Esophagus muscularis mucosa (tissue), 4 donors: ENCODE data around the gene HERC4. TPM values are rescaled to one million over a fixed set of nuclear protein-coding genes. Genes with fewer than 3 reads are reported as not detected.

Experiments used
- DNase-seq: peaks from one replicate; pipeline ENCODE4 v3.0.0-alpha.2; 2017; ENCODE audit errors: extremely low spot score
- H3K27ac ChIP-seq, 4 donors: fragments of 200-600 bp; sonication (generic); replicated peaks in 1 of 4; 1 replicate in 3 of 4; 2 replicates in 1 of 4; pipeline ENCODE4 v1.5.1; 2016 to 2019; ENCODE audit warnings: mild to moderate bottlenecking in 1 of 4
- H3K27me3 ChIP-seq, 4 donors: fragments of 200-600 bp; sonication (generic); one replicate each; pipeline versions ENCODE4 v1.5.1 to v1.6.0; 2016 to 2019
- H3K36me3 ChIP-seq, 4 donors: fragments of 200-600 bp; sonication (generic); one replicate each; pipeline ENCODE4 v1.5.1; 2016 to 2019
- H3K4me1 ChIP-seq, 4 donors: fragments of 200-600 bp; sonication (generic); one replicate each; pipeline ENCODE4 v1.5.1; 2016 to 2019
- H3K4me3 ChIP-seq, 4 donors: fragments of 200-600 bp; sonication (generic); 1 replicate in 2 of 4; 2 replicates in 2 of 4; pipeline ENCODE4 v1.5.1; 2016 to 2019; ENCODE audit warnings: mild to moderate bottlenecking in 4 of 4, moderate library complexity in 1 of 4
- H3K9me3 ChIP-seq, 4 donors: fragments of 200-600 bp; sonication (generic); 1 replicate in 3 of 4; 2 replicates in 1 of 4; pipeline ENCODE4 v1.5.1; 2016 to 2019
- EP300 ChIP-seq: sonication (generic); formaldehyde crosslinking; IDR thresholded peaks from one replicate; pipeline ENCODE4 v1.6.1; 2017; ENCODE audit warnings: antibody characterized with exemption
- POLR2A ChIP-seq: fragments of 450-650 bp; IDR thresholded peaks from one replicate; pipeline ENCODE4 v1.6.1; 2017; ENCODE audit warnings: antibody characterized with exemption, moderate library complexity, mild to moderate bottlenecking, low read depth
- POLR2AphosphoS5 ChIP-seq, 2 donors: sonication (generic); formaldehyde crosslinking; IDR thresholded peaks; one replicate each; pipeline ENCODE4 v1.6.1; 2017; ENCODE audit warnings: antibody characterized with exemption in 2 of 2
- whole genome bisulfite sequencing: methylation state at CpG from one replicate; pipeline ENCODE4 v1.1.5; 2018; 5-methylcytosine and 5-hydroxymethylcytosine counted together
- intact Hi-C: fragments of 100-400 bp; cut with DNase I; formaldehyde crosslinking; loops from one replicate; pipeline ENCODE4 v1.15.1; 2023
- total RNA-seq, 4 donors: library from RNA; depleted of rRNA; stranded (reverse); fragments of >200 nt; gene quantifications; one replicate each; pipeline versions ENCODE4 v1.1.0 to v1.2.1, GENCODE V29; 2016
- TF ChIP-seq, protein P1 (sequence below), 3 experiments: fragments of 200-600 bp in 2 of 3; fragments of 450-650 bp in 1 of 3; sonication (generic) in 2 of 3; IDR thresholded peaks; one replicate each; pipeline ENCODE4 v1.5.1; 2017 to 2019; ENCODE audit warnings: antibody characterized with exemption in 3 of 3, mild to moderate bottlenecking in 2 of 3, moderate library complexity in 1 of 3

HERC4 gene
- total RNA-seq, 4 donors from 2014 or later = 24.9 to 42.4 (median 30.1) TPM

DNA sequence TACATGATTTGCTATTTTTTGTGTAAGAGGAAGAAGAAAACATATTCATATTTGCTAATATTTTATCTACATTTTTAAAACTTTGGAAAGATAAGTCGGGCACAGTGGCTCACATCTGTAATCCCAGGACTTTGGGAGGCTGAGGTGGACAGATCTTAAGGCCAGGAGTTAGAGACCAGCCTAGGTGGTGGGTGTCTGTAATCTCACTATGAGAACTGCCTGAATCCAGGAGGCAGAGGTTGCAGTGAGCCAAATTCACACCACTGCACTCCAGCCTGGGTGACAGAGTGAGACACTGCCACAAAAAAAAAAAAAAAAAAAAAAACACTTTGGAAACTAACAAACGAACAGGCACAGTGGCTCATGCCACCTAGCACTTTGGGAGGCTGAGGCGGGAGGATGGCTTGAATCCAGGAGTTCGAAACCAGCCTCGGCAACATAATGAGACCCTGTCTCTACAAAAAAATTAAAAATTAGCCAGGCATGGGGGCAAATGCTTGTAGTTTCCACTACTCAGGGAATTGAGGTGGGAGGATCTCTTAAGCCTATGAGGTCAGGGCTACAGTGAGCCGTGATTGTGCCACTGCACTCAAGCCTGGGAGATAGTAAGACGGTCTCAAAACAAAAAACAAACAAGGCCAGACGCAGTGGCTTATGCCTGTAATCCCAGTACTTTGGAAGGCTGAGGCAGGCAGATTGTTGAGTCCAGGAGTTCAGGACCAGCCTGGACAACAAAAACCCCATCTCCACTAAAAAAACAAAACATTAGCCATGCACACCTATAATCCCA, 25.6 kb downstream of the HERC4 start:
- intact Hi-C loops = no loop called here
- Histone ChIP-seq H3K27me3 (no peaks in the 10 kb centered on the region), H3K4me3 (no peak overlapping the region), H3K27ac (no peak overlapping the region), H3K9me3 (no peaks in the 10 kb centered on the region), H3K4me1 (peaks cover 0 to 4% (median 0%) of the 10 kb centered on the region in 4 donors), H3K36me3 (no peaks in the 10 kb centered on the region)
- 90% methylated on average over 8 of the region's 8 CpGs for WGBS
- no peak for DNase-seq
- TF ChIP-seq EP300 = no peak
- TF ChIP-seq, protein P1, sequence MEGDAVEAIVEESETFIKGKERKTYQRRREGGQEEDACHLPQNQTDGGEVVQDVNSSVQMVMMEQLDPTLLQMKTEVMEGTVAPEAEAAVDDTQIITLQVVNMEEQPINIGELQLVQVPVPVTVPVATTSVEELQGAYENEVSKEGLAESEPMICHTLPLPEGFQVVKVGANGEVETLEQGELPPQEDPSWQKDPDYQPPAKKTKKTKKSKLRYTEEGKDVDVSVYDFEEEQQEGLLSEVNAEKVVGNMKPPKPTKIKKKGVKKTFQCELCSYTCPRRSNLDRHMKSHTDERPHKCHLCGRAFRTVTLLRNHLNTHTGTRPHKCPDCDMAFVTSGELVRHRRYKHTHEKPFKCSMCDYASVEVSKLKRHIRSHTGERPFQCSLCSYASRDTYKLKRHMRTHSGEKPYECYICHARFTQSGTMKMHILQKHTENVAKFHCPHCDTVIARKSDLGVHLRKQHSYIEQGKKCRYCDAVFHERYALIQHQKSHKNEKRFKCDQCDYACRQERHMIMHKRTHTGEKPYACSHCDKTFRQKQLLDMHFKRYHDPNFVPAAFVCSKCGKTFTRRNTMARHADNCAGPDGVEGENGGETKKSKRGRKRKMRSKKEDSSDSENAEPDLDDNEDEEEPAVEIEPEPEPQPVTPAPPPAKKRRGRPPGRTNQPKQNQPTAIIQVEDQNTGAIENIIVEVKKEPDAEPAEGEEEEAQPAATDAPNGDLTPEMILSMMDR (IDR thresholded peaks at IDR 0.05) = no peak
- no peak for TF ChIP-seq POLR2AphosphoS5 (IDR thresholded peaks at IDR 0.05)
- TF ChIP-seq POLR2A = no peak

DNA sequence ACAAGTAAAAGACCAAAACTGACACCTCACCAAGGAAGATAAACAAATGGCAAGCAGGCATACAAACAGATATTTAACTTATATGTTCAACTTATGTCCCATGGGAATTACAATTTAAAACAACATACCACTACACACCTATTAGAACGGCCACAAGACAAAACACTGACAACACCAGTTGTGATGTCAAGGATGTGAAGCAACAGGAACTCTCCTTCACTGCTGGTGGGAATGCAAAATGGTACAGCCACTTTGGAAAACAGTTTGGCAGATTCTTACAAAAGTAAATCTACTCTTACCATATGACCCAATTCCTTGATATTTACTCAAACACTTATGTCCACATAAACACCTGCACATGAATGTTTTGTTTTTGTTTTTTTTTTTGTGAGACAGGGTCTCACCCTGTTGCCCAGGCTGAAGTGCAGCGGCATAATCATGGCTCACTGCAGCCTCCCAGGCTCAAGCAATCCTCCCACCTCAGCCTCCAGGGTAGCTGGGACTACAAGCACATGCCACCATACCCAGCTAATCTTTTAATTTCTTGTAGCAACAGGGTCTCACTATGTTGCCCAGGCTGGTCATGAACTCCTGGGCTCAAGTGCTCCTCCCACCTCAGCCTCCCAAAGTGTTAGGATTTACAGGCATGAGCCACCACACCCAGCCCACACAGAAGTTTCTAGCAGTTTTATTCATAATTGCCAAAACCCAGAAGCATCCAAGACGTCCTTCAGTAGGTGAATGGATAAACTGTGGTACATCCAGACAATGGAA, 27.3 kb downstream of the HERC4 start:
- WGBS = 92% methylated on average over 3 of the region's 3 CpGs
- Histone ChIP-seq H3K27me3 (no peaks in the 10 kb centered on the region), H3K36me3 (peaks cover 0 to 11% (median 2%) of the 10 kb centered on the region in 4 donors)

DNA sequence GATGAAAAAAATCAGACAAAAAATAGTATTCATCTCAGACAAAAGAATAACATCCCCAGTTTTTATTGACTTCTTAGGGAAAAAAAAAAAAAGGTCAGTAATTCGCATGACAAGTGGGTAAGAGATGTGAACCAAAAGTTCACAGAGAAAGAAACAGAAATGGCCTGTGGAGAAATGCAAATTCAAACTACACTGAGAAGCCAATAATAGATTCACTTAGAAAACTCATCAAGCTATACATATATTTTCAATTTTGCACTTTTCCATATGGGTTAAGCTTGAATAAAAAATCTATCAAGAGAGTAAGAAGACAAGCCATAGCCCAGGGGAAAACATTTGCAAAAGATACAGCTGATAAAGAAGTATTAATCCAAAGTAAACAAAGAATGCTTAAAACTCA, 28.0 kb downstream of the HERC4 start:
- no peak overlapping the region for H3K27ac ChIP-seq
- no peak overlapping the region for H3K4me3 ChIP-seq
- H3K9me3 ChIP-seq = no peaks in the 10 kb centered on the region
- no peak for DNase-seq
- no peaks in the 10 kb centered on the region for H3K4me1 ChIP-seq
- H3K27me3 ChIP-seq = no peaks in the 10 kb centered on the region
- intact Hi-C loops = no loop called here
- 100% methylated on average over 1 of the region's 1 CpG for WGBS
- TF ChIP-seq POLR2A = no peak
- TF ChIP-seq EP300 = no peak
- peaks cover 0 to 12% (median 6%) of the 10 kb centered on the region in 4 donors for H3K36me3 ChIP-seq

More for the DNA sequence above, 27.3 kb downstream of the HERC4 start:
- H3K27ac ChIP-seq = no peak overlapping the region
- no peaks in the 10 kb centered on the region for H3K9me3 ChIP-seq
- H3K4me3 ChIP-seq = no peak overlapping the region
- H3K4me1 ChIP-seq = peaks cover 0 to 4% (median 0%) of the 10 kb centered on the region in 4 donors
- DNase-seq = no peak
- intact Hi-C loops = no loop called here
- TF ChIP-seq POLR2AphosphoS5 (IDR thresholded peaks at IDR 0.05) = no peak
- no peak for TF ChIP-seq EP300

DNA sequence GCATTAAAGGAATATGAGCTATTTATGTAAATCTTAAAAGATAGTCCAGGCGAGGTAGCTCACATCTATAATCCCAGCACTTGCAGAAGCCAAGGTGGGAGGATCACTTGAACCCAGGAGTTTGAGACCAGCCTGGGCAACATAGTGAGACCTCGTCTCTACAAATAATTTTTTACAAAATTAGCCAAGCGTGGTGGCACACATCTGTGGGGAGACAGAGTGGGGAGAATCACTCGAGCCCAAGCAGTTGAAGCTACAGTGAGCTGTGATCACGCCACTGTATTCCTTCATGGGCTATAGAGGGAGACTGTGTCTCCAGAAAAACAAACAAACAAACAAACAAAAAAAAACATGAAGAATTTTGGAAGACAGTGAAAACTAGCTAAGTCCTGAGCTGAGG, 28.4 kb downstream of the HERC4 start:
- Histone ChIP-seq H3K4me1 (no peaks in the 10 kb centered on the region), H3K9me3 (no peaks in the 10 kb centered on the region), H3K36me3 (peaks cover 0 to 12% (median 7%) of the 10 kb centered on the region in 4 donors), H3K4me3 (no peak overlapping the region), H3K27ac (no peak overlapping the region), H3K27me3 (no peaks in the 10 kb centered on the region)
- intact Hi-C loops = no loop called here
- 96% methylated on average over 5 of the region's 5 CpGs for WGBS
- DNase-seq = no peak
- TF ChIP-seq, protein P1 (IDR thresholded peaks at IDR 0.05) = no peak
- TF ChIP-seq POLR2A (no peak), EP300 (no peak), POLR2AphosphoS5 (IDR thresholded peaks at IDR 0.05) (no peak)

DNA sequence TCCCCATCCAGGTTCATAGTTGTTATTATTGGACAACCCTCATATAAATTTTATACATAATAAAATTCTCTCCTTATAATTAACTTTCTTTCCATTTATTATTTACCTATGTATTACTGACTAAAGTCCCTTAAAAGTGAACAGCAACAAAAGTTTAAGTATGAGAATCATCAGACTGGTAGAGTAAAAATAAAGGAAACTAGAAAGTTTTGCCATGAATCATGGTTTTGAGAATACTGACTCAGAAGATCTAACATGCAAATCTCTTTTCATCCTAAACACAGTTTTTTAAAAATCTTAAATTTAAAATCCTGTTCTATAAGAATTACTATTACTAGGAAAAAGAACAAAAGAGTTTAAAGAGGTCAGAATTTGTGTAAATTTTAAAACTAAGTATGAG, 32.1 kb downstream of the HERC4 start:
- no peak for DNase-seq
- no peaks in the 10 kb centered on the region for H3K27me3 ChIP-seq
- intact Hi-C loops = no loop called here
- no peak overlapping the region for H3K27ac ChIP-seq
- TF ChIP-seq POLR2AphosphoS5 (IDR thresholded peaks at IDR 0.05) (no peak), POLR2A (no peak), EP300 (no peak)
- TF ChIP-seq, protein P1 (IDR thresholded peaks at IDR 0.05) = no peak
- no peaks in the 10 kb centered on the region for H3K4me1 ChIP-seq
- H3K36me3 ChIP-seq = peaks cover 6 to 21% (median 11%) of the 10 kb centered on the region in 4 donors
- no peaks in the 10 kb centered on the region for H3K9me3 ChIP-seq
- no peak overlapping the region for H3K4me3 ChIP-seq
